HepG2 (cell line): ENCODE data around the gene LAMA5. TPM values are rescaled to one million over a fixed set of nuclear protein-coding genes. Genes with fewer than 3 reads are reported as not detected.

Experiments used
- ATF7-NPFF ChIP-seq: sonication (generic); formaldehyde crosslinking; IDR thresholded peaks from 2 replicates; pipeline ENCODE4 v1.8.1; 2023; ENCODE audit warnings: mild to moderate bottlenecking, low read depth, missing genetic modification reagents, moderate library complexity
- ATM ChIP-seq: fragments of 450-650 bp; IDR thresholded peaks from 2 replicates; pipeline ENCODE4 v1.7.1; 2017; ENCODE audit warnings: mild to moderate bottlenecking, borderline replicate concordance
- CHD4 ChIP-seq: fragments of 200-600 bp; sonication (generic); IDR thresholded peaks from 2 replicates; pipeline ENCODE4 v1.7.0; 2017; ENCODE audit warnings: mild to moderate bottlenecking, low read length, borderline replicate concordance
- DR1 ChIP-seq: sonication (generic); formaldehyde crosslinking; IDR thresholded peaks from 2 replicates; pipeline ENCODE4 v1.8.0; 2021; ENCODE audit warnings: mild to moderate bottlenecking, missing genetic modification reagents, inconsistent platforms
- FOXA3 ChIP-seq: IDR thresholded peaks from 2 replicates; pipeline ENCODE4 v1.6.1; 2016; ENCODE audit warnings: missing genetic modification reagents, missing compliant biosample characterization
- FOXP1 ChIP-seq, 2 experiments: fragments of 450-650 bp in 1 of 2; IDR thresholded peaks; 2 replicates each; pipeline ENCODE4 v1.6.1; 2017 to 2018; ENCODE audit warnings: antibody characterized with exemption in 1 of 2
- GABPA ChIP-seq, 2 experiments: IDR thresholded peaks; 2 replicates each; pipeline ENCODE4 v1.6.1; 2011 to 2016; ENCODE audit warnings: low read depth in 2 of 2, low read length in 1 of 2, missing biosample characterization in 1 of 2, missing genetic modification characterization in 1 of 2
- GATA4 ChIP-seq: sonication (generic); IDR thresholded peaks from 2 replicates; pipeline ENCODE4 v1.6.1; 2016; ENCODE audit warnings: antibody characterized with exemption, low read depth, borderline replicate concordance
- GATAD1 ChIP-seq: IDR thresholded peaks from 2 replicates; pipeline ENCODE4 v1.6.1; 2016; ENCODE audit warnings: missing genetic modification reagents, missing compliant biosample characterization
- HMGA1 ChIP-seq: sonication (generic); formaldehyde crosslinking; conservative IDR thresholded peaks from 2 replicates; pipeline ENCODE4 v1.4.0; 2020; ENCODE audit warnings: missing genetic modification reagents
- MAZ ChIP-seq, 2 experiments: sonication (generic) in 1 of 2; formaldehyde crosslinking in 1 of 2; IDR thresholded peaks; 2 replicates each; pipeline versions ENCODE4 v1.5.0 to v1.6.1; 2012 to 2020; ENCODE audit warnings: low read depth in 2 of 2, mild to moderate bottlenecking in 2 of 2, borderline replicate concordance in 1 of 2, improper control_type of control experiment in 1 of 2, low read length in 1 of 2, missing genetic modification reagents in 1 of 2, moderate library complexity in 1 of 2
- MED1 ChIP-seq: sonication (generic); formaldehyde crosslinking; IDR thresholded peaks from 2 replicates; pipeline ENCODE4 v1.4.0; 2020; ENCODE audit warnings: missing genetic modification reagents
- MED8 ChIP-seq: sonication (generic); formaldehyde crosslinking; IDR thresholded peaks from 2 replicates; pipeline ENCODE4 v1.8.1; 2023; ENCODE audit warnings: mild to moderate bottlenecking, missing genetic modification reagents; ENCODE audit not compliant: insufficient replicate concordance
- MLLT10 ChIP-seq: sonication (generic); formaldehyde crosslinking; IDR thresholded peaks from 2 replicates; pipeline ENCODE4 v1.4.0; 2020; ENCODE audit warnings: missing genetic modification reagents
- PHF21A ChIP-seq: sonication (generic); formaldehyde crosslinking; IDR thresholded peaks from 2 replicates; pipeline ENCODE4 v1.5.0; 2020; ENCODE audit warnings: mild to moderate bottlenecking, missing genetic modification reagents
- STAG1 ChIP-seq: sonication (generic); formaldehyde crosslinking; IDR thresholded peaks from 2 replicates; pipeline ENCODE4 v1.4.0; 2020; ENCODE audit warnings: missing genetic modification reagents
- SYNCRIP ChIP-seq: fragments of 200-400 bp; formaldehyde crosslinking; IDR thresholded peaks from 2 replicates; pipeline ENCODE4 v1.6.1; 2018; ENCODE audit warnings: mild to moderate bottlenecking, low read depth, low read length; ENCODE audit not compliant: insufficient read depth
- YY1 ChIP-seq: IDR thresholded peaks from 2 replicates; pipeline ENCODE4 v1.6.1; 2011; ENCODE audit warnings: low read length, low read depth, moderate library complexity, mild to moderate bottlenecking; ENCODE audit not compliant: insufficient read depth, insufficient replicate concordance
- ZFP41 ChIP-seq: sonication (generic); formaldehyde crosslinking; IDR thresholded peaks from 2 replicates; pipeline ENCODE4 v1.4.0; 2020; ENCODE audit warnings: mild to moderate bottlenecking, missing genetic modification reagents, borderline replicate concordance
- ZKSCAN8 ChIP-seq: IDR thresholded peaks from 2 replicates; pipeline ENCODE4 v1.6.1; 2016; ENCODE audit warnings: borderline replicate concordance, missing genetic modification reagents, missing compliant biosample characterization
- ZNF143 ChIP-seq: sonication (generic); formaldehyde crosslinking; IDR thresholded peaks from 2 replicates; pipeline ENCODE4 v1.4.0; 2020; ENCODE audit warnings: missing genetic modification reagents
- ZNF260 ChIP-seq: sonication (generic); formaldehyde crosslinking; IDR thresholded peaks from 2 replicates; pipeline ENCODE4 v1.4.0; 2020; ENCODE audit warnings: missing genetic modification reagents, low read depth, mild to moderate bottlenecking, borderline replicate concordance
- ZNF484 ChIP-seq: sonication (generic); formaldehyde crosslinking; IDR thresholded peaks from 2 replicates; pipeline ENCODE4 v1.5.1; 2020; ENCODE audit warnings: mild to moderate bottlenecking, low read depth, missing genetic modification reagents, borderline replicate concordance
- ZNF570 ChIP-seq: sonication (generic); formaldehyde crosslinking; IDR thresholded peaks from 2 replicates; pipeline ENCODE4 v1.4.0; 2020; ENCODE audit warnings: mild to moderate bottlenecking, missing genetic modification reagents, borderline replicate concordance
- ZNF589 ChIP-seq: sonication (generic); formaldehyde crosslinking; conservative IDR thresholded peaks from 2 replicates; pipeline ENCODE4 v1.8.0; 2022; ENCODE audit warnings: mild to moderate bottlenecking, moderate library complexity, missing genetic modification reagents
- ZNF766 ChIP-seq: sonication (generic); formaldehyde crosslinking; IDR thresholded peaks from 2 replicates; pipeline ENCODE4 v1.5.0; 2020; ENCODE audit warnings: missing genetic modification reagents, borderline replicate concordance
- ZNF777 ChIP-seq: sonication (generic); formaldehyde crosslinking; IDR thresholded peaks from 2 replicates; pipeline ENCODE4 v1.4.0; 2020; ENCODE audit warnings: missing genetic modification reagents
- polyA plus RNA-seq, 8 experiments: library from polyadenylated mRNA; depleted of rRNA in 3 of 8; stranded (reverse) in 7 of 8; unstranded in 1 of 8; fragments of >200 nt; fragmentation: Illumina TruSeq in 4 of 8; extraction: Trizol in 4 of 8; gene quantifications; 2 replicates each; pipeline versions ENCODE4 v1.2.1 to v1.2.3, GENCODE V29; 2011 to 2016; ENCODE audit warnings: low read depth in 4 of 8, missing spikeins in 1 of 8, mixed read lengths in 1 of 8; ENCODE audit not compliant: insufficient read depth in 1 of 8
- total RNA-seq, 5 experiments: library from RNA; depleted of rRNA; stranded (reverse); fragments of >200 nt; fragmentation: Illumina TruSeq; extraction: Trizol; gene quantifications; 2 replicates each; pipeline ENCODE4 v1.2.3, GENCODE V29; 2016; ENCODE audit warnings: low read depth in 1 of 5
- TF ChIP-seq, protein P1 (sequence below): sonication (generic); formaldehyde crosslinking; IDR thresholded peaks from 2 replicates; pipeline ENCODE4 v1.5.1; 2020; ENCODE audit warnings: missing genetic modification reagents, mild to moderate bottlenecking, borderline replicate concordance

The LAMA5 gene
- total and polyA plus RNA-seq, 2 of the 13 experiments (the other 11 are each of a cell fraction or from before 2014, with no cell fraction given), result 21.0 to 44.7 TPM

GRCh38 chr20:62302341-62303061, 64.6 kb downstream of the LAMA5 start, which contains the start of gene ADRM1 (continued):
- no peak for TF ChIP-seq FOXP1 (IDR thresholded peaks at IDR 0.05)
- peak; percentile 52; the same call in 1 of the 2 replicates for TF ChIP-seq FOXP1 (CRISPR knock-in tag; IDR thresholded peaks at IDR 0.05)
- TF ChIP-seq ATM, result no peak
- TF ChIP-seq YY1, result peak; percentile 85
- no peak for TF ChIP-seq ZNF570 (CRISPR knock-in tag)
- peak; percentile 93 for TF ChIP-seq MAZ (IDR thresholded peaks at IDR 0.05; ENCODE audit: borderline replicate concordance, low read depth, low read length)
- TF ChIP-seq MAZ (CRISPR knock-in tag; IDR thresholded peaks at IDR 0.05; ENCODE audit: low read depth), result peak; percentile 48
- TF ChIP-seq ZKSCAN8 (CRISPR knock-in tag), result peak; percentile 48; the same call in 1 of the 2 replicates
- TF ChIP-seq ATF7-NPFF (CRISPR knock-in tag), result no peak
- peak; percentile 87 for TF ChIP-seq PHF21A
- peak; percentile 68; the same call in 1 of the 2 replicates for TF ChIP-seq ZFP41 (CRISPR knock-in tag)
- TF ChIP-seq MED1, result peak; percentile 86
- TF ChIP-seq, protein P1, sequence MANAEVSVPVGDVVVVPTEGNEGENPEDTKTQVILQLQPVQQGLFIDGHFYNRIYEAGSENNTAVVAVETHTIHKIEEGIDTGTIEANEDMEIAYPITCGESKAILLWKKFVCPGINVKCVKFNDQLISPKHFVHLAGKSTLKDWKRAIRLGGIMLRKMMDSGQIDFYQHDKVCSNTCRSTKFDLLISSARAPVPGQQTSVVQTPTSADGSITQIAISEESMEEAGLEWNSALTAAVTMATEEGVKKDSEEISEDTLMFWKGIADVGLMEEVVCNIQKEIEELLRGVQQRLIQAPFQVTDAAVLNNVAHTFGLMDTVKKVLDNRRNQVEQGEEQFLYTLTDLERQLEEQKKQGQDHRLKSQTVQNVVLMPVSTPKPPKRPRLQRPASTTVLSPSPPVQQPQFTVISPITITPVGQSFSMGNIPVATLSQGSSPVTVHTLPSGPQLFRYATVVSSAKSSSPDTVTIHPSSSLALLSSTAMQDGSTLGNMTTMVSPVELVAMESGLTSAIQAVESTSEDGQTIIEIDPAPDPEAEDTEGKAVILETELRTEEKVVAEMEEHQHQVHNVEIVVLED, result peak; percentile 91
- peak; percentile 94 for TF ChIP-seq GATAD1 (CRISPR knock-in tag)
- peak; percentile 70 for TF ChIP-seq ZNF143 (CRISPR knock-in tag)
- peak; percentile 90; the same call in 1 of the 2 replicates for TF ChIP-seq ZNF766
- peak; percentile 96 for TF ChIP-seq GABPA (IDR thresholded peaks at IDR 0.05; ENCODE audit: low read depth, low read length)
- peak; percentile 92 for TF ChIP-seq GABPA (CRISPR knock-in tag; IDR thresholded peaks at IDR 0.05; ENCODE audit: low read depth)
- TF ChIP-seq MLLT10 (CRISPR knock-in tag), result no peak
- TF ChIP-seq MED8 (CRISPR knock-in tag), result no peak
- no peak for TF ChIP-seq HMGA1 (CRISPR knock-in tag)
- peak; percentile 80; the same call in 1 of the 2 replicates for TF ChIP-seq DR1 (CRISPR knock-in tag)
- TF ChIP-seq SYNCRIP, result no peak
- TF ChIP-seq ZNF484 (CRISPR knock-in tag), result no peak
- TF ChIP-seq ZNF589, result 0 out of 2 replicates have a peak, but pooled peaks have one; percentile 15
- peak; percentile 9; the same call in 1 of the 2 replicates for TF ChIP-seq ZNF777 (CRISPR knock-in tag)
- peak; percentile 82 for TF ChIP-seq STAG1
- no peak for TF ChIP-seq ZNF260
- peak; percentile 53 for TF ChIP-seq FOXA3
- no peak for TF ChIP-seq GATA4
- TF ChIP-seq CHD4, result peak; percentile 96
